ENCODE measurements around the gene DYSF. TPM values are rescaled to one million over a fixed set of nuclear protein-coding genes. Genes with fewer than 3 reads are reported as not detected.
"Not testable (repeated sequence)": the region's sequence is repeated elsewhere in the genome, so short reads cannot be mapped to it uniquely, and the experiment has no call there.

Gene DYSF
- total RNA-seq (2014; rRNA removed; shearing (Covaris generic)) = 0.18 and 3.8 TPM in 2 replicates

DNA sequence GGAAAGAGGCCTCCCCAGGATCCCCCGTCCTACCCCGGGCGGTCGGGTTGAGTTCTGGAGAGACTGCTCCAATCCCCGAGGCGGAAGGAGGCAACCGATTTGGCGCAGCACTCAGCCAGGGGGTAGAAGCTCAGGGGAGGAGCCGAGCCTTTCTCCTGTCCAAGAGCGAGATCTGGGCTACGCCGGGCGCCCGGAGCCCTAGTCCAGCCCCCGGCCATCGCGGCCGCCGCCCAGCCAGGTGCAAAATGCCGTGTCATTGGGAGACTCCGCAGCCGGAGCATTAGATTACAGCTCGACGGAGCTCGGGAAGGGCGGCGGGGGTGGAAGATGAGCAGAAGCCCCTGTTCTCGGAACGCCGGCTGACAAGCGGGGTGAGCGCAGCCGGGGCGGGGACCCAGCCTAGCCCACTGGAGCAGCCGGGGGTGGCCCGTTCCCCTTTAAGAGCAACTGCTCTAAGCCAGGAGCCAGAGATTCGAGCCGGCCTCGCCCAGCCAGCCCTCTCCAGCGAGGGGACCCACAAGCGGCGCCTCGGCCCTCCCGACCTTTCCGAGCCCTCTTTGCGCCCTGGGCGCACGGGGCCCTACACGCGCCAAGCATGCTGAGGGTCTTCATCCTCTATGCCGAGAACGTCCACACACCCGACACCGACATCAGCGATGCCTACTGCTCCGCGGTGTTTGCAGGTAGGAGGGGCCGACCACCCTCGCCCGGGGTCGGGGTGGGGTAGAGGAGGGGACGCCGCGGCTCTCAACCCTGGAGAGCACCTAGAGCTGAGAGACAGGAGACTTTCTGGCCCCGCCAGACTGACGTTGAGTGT is at the start of gene DYSF:
Gene DYSF (plus strand): TSS at position 158 of the 817 bp plus-strand sequence.
- DNase-seq (ENCODE audit: low spot score) = peak; percentile 34
- in situ Hi-C loops (cut with HindIII; ENCODE audit: low sequenced_read_pairs) = no loop called here

DNA sequence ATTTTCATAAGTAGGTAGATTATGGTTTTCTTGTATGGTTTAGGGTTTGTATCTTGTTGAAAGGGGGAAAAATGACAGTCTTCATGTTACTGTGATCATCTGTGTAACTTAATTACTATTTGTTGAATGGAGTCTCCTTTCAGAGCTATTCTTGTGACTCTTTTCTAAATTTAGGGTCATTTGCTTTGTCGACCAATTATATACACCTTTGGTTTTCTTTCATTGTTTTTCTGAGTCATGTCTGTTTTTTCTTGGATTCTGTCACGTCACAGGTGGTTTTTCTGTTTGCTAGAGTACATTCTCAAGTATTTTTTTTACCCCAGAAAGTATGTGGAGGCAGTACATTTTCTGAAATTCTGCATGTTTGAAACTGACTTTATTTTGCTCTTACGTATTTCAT is 43.8 kb upstream of the DYSF start:
- in situ Hi-C loops (cut with HindIII; ENCODE audit: low sequenced_read_pairs) = no loop called here
- DNase-seq (ENCODE audit: low spot score) = no peak

GRCh38 chr2:71410696-71411095 is 42.7 kb upstream of the DYSF start:
- DNase-seq (ENCODE audit: low spot score) = no peak
- in situ Hi-C loops (cut with HindIII; ENCODE audit: low sequenced_read_pairs) = no loop called here

DNA sequence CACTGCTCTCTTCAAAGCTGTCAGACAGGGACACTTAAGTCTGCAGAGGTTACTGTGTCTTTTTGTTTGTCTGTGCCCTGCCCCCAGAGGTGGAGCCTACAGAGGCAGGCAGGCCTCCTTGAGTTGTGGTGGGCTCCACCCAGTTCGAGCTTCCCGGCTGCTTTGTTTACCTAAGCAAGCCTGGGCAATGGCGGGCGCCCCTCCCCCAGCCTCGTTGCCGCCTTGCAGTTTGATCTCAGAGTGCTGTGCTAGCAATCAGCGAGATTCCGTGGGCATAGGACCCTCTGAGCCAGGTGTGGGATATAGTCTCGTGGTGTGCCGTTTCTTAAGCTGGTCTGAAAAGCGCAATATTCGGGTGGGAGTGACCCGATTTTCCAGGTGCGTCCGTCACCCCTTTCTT is 36.5 kb upstream of the DYSF start:
- DNase-seq (ENCODE audit: low spot score); in situ Hi-C loops (cut with HindIII; ENCODE audit: low sequenced_read_pairs): not testable (repeated sequence)

DNA sequence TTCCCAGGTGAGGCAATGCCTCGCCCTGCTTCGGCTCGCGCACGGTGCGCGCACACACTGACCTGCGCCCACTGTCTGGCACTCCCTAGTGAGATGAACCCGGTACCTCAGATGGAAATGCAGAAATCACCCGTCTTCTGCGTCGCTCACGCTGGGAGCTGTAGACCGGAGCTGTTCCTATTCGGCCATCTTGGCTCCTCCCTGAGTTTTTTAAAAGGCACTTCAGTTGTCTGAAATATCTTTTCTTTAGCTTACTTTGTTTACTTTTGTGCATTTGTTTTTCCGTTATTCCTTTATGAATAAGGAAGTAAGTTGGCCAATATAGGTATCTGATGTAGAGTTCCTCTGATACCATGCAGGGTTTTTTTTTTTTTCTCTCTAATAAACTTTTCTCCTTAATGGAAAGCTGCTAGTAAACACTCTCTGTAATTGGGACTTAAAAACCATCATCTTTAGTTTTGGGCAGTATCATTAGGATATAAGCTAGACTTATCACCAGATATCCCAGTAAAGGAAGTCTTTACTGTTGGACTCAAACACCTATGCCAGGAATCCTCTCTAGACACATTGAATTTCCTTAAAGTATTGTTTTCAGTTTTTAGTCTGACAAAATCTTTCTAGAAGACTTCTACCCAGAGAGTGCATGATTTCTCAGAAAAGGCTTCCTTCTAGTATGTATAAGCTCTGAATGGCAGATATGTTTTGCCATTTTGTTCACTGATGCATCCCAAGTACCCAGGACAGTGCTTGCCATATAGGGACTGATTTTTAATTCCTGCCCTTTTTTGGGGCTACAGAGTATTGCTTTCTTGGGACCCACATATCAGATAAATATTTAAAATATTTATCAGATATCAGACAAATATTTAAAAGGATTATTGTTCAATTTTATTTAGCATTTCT is 35.8 kb upstream of the DYSF start:
- DNase-seq (ENCODE audit: low spot score) = no peak
- in situ Hi-C loops (cut with HindIII; ENCODE audit: low sequenced_read_pairs) = no loop called here

GRCh38 chr2:71419145-71419544 is 34.2 kb upstream of the DYSF start:
- no peak for DNase-seq (ENCODE audit: low spot score)
- in situ Hi-C loops (cut with HindIII; ENCODE audit: low sequenced_read_pairs) = no loop called here

DNA sequence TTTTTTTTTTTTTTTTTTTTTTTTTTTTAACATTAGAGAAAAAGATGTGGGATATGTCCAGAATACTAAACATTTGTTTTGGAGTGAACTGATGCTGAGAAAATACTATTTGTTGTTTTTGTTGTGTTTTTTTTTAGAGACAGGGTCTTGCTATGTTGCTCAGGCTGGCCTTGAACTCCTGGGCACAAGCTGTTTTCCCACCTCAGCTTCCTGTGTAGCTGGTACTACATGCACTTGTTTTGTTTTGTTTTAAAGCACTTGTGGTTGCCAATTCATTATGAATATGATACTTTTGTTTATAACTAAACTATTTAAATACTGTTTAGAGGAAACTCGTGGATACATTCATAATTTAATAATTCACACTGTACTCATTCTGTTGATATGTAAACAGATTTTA is 33.4 kb upstream of the DYSF start:
- in situ Hi-C loops (cut with HindIII; ENCODE audit: low sequenced_read_pairs) = no loop called here
- DNase-seq (ENCODE audit: low spot score) = no peak

- in situ Hi-C loops (cut with HindIII; ENCODE audit: low sequenced_read_pairs) = no loop called here
- DNase-seq (ENCODE audit: low spot score) = no peak
Observed at GRCh38 chr2:71422786-71423185, 30.6 kb upstream of the DYSF start.

- DNase-seq (ENCODE audit: low spot score) = peak; percentile 21
- in situ Hi-C loops (cut with HindIII; ENCODE audit: low sequenced_read_pairs) = no loop called here
Observed at GRCh38 chr2:71423817-71424420, 29.4 kb upstream of the DYSF start.

- no peak for DNase-seq (ENCODE audit: low spot score)
- in situ Hi-C loops (cut with HindIII; ENCODE audit: low sequenced_read_pairs) = no loop called here
Observed at GRCh38 chr2:71426721-71427120, 26.6 kb upstream of the DYSF start.

DNA sequence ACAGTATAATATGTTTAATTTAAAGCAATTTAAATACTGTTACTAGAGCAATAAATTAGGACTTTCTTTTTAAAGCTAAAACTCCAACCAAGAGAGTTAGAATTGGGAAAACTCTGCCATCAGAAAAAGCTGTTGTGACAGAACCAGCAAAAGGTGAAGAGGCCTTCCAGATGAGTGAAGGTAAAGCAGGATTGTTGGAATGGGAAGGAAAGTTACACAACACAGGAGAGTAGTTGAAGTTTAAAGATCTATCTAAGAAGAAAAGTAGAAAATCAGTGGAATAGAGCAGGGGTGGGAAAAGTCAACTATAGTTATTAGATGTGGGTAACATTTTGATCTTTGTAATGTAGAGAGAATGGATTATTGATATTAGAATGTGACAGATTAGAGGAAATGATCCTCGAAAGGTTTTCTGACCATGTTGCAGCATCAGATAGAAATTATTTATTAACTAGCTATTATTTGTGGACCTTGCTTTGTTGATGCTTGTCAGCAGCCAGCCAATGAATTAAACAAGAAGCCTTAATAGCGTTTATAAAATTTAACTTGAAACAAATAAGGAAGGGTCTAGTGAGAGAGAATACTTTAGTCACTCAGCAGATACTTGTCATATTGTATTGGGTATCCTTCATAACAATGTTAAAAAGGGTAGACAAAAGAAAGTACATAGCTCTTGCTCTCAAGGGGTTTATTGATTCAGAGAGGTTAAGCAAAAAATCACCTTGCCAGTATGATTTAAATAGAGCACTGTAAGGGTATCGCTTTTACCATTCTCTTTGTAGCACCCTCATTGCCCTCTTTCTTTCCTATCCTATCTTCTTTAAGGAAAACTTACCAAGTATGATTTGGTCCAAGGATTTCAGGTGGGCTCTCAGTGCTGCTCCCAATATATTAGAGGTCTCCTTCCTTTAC is 24.6 kb upstream of the DYSF start:
- no peak for DNase-seq (ENCODE audit: low spot score)
- in situ Hi-C loops (cut with HindIII; ENCODE audit: low sequenced_read_pairs) = no loop called here

GRCh38 chr2:71445142-71445541 is 8.2 kb upstream of the DYSF start:
- DNase-seq (ENCODE audit: low spot score); in situ Hi-C loops (cut with HindIII; ENCODE audit: low sequenced_read_pairs): not testable (repeated sequence)

DNA sequence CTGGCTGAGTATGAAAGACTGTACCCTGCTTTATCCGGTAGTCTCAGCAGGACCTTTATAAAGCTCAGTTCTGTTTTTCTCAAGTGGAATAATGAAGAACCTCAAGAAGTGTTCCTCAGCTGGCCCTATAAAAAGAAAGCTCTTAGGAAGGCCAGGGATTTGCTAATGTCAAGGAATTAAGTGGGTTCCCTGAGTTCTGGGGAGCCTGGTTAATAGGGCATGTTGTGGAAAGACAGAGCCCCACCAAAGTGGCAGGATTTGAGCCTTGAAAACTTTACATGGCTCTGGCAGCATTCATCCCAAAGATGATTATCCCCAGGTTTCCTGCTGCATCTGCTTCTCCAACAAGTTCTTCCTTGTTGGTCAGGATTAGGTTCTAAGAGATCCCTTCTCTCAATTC is 6.9 kb upstream of the DYSF start:
- DNase-seq (ENCODE audit: low spot score) = no peak
- in situ Hi-C loops (cut with HindIII; ENCODE audit: low sequenced_read_pairs) = no loop called here

- no peak for DNase-seq (ENCODE audit: low spot score)
- in situ Hi-C loops (cut with HindIII; ENCODE audit: low sequenced_read_pairs) = no loop called here
Observed at GRCh38 chr2:71449343-71449742, 4.0 kb upstream of the DYSF start.

DNA sequence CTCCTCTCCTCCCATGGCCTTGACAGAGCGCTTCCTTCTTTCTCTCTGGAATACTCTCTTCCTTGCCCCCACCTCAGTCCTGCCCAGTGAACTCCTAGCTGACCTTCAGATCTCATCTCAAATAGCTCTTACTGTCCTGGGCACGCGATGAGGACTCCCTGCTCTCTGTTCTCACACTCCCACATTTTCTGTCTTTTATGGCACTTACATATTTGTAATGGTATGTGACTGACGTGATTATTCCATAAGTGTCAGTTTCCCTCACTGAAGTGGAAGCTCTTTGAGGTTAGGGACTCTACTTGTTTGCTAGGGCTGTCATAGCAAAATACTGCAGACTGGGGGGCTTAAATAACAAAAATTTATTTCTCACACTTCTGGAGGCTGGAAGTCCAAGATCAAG is 1.7 kb upstream of the DYSF start:
- in situ Hi-C loops (cut with HindIII; ENCODE audit: low sequenced_read_pairs) = no loop called here
- DNase-seq (ENCODE audit: low spot score) = no peak

GRCh38 chr2:71452565-71452964 is 796 bp upstream of the DYSF start:
- no peak for DNase-seq (ENCODE audit: low spot score)
- in situ Hi-C loops (cut with HindIII; ENCODE audit: low sequenced_read_pairs) = no loop called here

GRCh38 chr2:71454221-71455010 is 1.1 kb downstream of the DYSF start:
- peak; percentile 55 for DNase-seq (ENCODE audit: low spot score)
- in situ Hi-C loops (cut with HindIII; ENCODE audit: low sequenced_read_pairs) = no loop called here

All from G401 (cell line).